GDM1 (cell line): ENCODE measurements around the gene NPIPB6.

Experiments
- DNase-seq: peaks from one replicate; lab custom pipeline; 2025; lab: John Stamatoyannopoulos, UW

The NPIPB6 gene

DNA sequence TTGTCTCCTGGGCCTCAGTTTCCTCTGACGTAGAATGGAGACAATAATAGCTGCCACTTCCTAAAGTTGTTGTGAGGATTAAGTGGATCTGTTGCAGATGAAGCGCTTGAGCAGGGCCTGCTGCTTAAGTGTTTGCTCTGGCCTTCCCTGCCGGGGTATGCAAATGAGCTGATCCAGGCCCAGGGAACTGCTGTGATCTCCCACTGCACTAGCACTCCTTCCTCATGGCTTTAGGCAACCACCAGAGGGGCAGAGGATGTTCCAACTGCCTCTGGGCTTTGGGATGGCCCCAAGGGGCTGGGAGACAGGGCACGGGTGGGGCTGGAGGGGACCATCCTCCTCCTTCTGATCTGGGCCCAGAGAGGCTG is 64.8 kb downstream of the NPIPB6 start:
- DNase-seq: no peak

DNA sequence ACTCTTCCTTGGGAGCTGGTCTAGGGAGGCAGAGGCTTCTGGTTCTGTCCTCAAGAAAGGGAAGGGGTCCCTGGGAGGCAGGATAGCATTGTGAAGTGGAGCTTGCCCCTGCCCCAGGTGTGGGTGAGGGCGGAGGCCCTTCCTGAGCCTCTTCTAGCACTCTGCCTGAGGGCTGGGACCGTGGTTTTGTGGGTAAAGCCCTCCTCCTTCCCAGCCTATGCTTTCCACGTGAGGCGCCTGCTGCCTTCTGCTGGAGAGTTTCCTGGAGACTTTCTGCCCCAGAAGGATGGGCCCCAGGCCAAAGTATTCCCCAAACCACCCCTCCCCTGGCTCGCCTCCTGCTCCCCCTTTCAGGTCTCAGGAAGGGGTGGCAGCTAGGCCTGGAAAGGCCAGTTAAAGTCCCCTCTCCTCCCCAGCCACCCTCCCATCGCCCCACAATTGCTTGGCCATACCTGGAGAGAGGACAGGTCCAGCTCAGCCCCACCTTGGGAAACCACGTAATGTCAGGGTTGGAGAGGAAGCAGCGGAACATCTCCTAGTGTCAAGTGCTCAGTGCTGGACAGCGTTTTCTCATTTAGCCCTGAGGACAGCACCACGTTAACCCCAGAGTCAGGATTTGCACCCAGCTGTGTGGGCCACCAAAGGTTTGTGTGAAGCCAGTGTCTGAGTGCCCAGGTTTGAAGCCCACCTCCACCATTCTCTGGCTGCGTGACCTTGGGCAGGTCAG is 65.4 kb downstream of the NPIPB6 start:
- no peak for DNase-seq

DNA sequence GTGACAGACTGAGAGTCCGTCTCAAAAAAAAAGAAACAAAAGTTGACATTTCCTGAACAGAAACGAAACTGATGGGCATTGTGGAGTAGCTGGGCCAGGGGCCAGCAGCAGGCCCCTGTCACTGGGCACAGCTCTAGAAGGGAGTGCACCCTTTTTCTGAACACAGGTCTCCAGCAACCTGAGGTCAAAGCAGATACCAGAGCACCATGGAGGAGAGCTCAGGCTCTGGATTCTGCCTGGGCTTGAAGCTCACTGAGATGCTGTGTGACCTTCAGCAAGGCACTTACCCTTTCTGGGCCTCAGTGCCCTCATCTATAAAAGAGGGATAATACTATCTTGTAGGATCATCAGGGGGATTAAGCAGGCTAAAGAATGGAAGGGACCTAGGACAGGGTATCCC is 66.0 kb downstream of the NPIPB6 start:
- no peak for DNase-seq

DNA sequence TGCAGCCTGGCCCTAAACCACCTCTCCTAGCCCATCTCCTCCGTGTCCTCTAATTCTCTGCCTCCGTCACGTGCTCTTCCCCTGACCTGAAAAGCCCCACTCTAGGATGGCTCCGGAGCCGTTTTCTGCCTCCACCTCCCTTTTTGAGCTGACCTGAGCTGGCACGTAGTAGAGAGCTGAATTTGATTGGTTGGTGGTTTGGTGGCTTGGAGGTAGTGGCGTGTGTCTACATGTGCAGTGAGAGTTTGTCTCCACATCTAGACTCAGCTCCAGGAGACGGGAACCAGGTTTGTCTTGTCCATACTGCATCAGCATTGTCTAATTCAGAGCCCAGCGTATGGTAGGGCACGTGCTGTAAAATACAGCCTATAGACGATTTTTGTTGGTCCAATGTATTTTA is 68.0 kb downstream of the NPIPB6 start:
- DNase-seq: no peak

DNA sequence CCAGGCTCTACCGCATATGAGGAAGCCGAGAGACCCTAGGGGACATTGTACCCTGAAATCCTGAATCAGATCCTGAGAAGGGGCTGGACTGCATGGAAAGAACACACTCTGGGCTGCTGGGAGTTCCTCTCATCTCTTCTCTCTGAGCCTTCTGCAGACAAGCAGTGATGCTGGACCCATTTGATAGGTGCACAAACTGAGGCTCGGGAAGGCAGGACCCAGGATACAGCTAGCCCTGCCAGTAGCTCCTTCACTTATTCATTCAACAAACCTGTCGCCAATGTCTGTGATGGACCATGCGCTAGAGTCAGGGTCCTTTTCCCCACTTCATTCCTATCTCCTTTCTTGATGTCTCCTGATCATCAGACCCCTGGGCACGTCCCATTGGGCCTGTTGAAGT is 69.1 kb downstream of the NPIPB6 start:
- no peak for DNase-seq

DNA sequence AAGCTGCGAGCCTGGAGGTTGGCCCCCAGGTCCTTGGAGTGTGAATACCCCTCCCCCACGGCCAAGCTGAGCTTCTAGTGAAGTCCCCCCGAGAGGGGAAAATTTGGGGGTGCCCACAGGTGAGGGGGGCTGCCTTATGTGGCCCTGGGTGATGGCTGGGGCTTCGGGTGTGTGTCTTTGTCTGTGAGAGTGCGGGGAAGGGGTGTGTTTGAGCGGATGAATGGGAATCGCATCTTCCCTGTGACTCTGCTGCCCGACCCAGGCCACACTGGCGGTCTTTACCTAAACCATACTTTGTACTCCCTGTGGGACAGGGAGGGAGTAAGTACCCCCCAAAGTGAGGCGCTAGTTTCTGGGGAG is 69.7 kb downstream of the NPIPB6 start:
- no peak for DNase-seq

DNA sequence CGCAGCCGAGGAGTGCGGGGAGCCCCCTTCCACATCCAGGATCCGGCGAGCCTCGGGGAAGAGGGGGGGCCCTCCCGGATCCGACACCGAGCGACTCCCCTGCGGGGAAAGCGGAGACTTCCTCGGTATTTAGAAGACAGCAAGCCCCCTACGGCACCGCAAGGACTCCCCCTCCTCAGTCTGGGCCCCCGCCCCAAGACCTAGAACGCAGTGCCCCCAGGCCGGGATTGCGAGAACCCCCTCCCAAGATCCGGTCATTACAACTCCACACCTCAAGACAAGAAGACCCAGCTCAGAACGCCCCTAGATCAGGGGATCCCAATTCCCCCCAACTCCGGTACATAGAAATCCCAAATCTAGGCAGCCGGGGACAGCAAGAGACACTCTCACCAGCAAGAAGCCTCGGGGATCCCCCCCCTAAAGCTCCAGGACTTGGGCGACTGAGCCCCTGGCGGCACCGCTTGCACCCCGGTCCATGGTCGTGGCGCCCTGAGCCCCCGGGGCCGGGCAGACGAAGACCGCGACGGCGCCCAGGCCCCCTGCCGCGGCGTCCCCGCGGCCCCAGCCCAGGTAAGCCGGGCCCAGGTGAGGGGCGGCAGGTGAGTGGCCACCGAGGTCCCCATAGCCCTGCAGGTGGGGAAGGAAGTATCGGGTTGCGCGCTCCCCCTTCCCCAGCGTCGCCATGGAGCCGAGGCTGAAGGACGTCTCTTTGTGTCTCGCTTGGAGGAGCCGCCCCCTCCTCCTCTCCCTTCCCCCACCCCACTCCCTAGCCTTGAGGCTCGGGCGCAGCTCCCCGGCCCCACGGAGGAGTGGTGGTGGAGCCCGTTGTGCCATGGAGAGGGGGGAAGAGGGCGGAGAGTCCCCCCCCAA is 70.3 kb downstream of the NPIPB6 start:
- no peak for DNase-seq
